ENCODE data around the gene KRT16. TPM values are rescaled to one million over a fixed set of nuclear protein-coding genes. Genes with fewer than 3 reads are reported as not detected.

KRT16 gene
- total RNA-seq, 1 experiment from 2014 or later: not detected

- H2BK5ac ChIP-seq (ENCODE audit: insufficient read length, low read length): no peak overlapping the region
- no peak overlapping the region for H3T11ph ChIP-seq (ENCODE audit: low read length)
- H3K4me3 Mint-ChIP-seq: no peak overlapping the region
- H4K20me1 ChIP-seq (ENCODE audit: control insufficient read depth, insufficient read depth, insufficient read length): no peaks in the 10 kb centered on the region
- H3K27me3 ChIP-seq (ENCODE audit: insufficient read depth, low read length): no peaks in the 10 kb centered on the region
- no peak overlapping the region for H4K8ac ChIP-seq (replicated peaks; ENCODE audit: insufficient read length, low read depth, low read length)
- no peaks in the 10 kb centered on the region; the same call in 1 of the 2 replicates for H3K79me2 ChIP-seq (ENCODE audit: insufficient read depth, low read length)
- no peak overlapping the region for H3K18ac ChIP-seq (ENCODE audit: insufficient read length, low read depth, low read length)
- H2AFZ ChIP-seq (ENCODE audit: low read length): no peak overlapping the region
- H2BK20ac ChIP-seq (ENCODE audit: low read depth, low read length, poor library complexity, severe bottlenecking): no peak overlapping the region
- H3K4me1 ChIP-seq (ENCODE audit: insufficient read depth, low read length): no peaks in the 10 kb centered on the region
- no peaks in the 10 kb centered on the region for H3K9me3 Mint-ChIP-seq
- no peak overlapping the region for H3K9ac ChIP-seq (ENCODE audit: extremely low read depth, insufficient read length, low read length)
- no peak overlapping the region for H2BK12ac ChIP-seq (ENCODE audit: insufficient read length, low read depth, low read length)
- no peak for DNase-seq
- H2BK120ac ChIP-seq (ENCODE audit: low read depth, low read length, poor library complexity, severe bottlenecking): no peak overlapping the region
- no peak overlapping the region for H4K5ac ChIP-seq (ENCODE audit: insufficient read length, low read depth, low read length)
- H3K4ac ChIP-seq (ENCODE audit: low read depth, low read length): no peak overlapping the region
- H4K91ac ChIP-seq (ENCODE audit: insufficient read length, low read depth, low read length): no peak overlapping the region
- H3K27me3 Mint-ChIP-seq (ENCODE audit: low read depth): peaks cover 6% of the 10 kb centered on the region
- no peaks in the 10 kb centered on the region for H3K36me3 Mint-ChIP-seq (ENCODE audit: insufficient read depth in 1 of 3, low read depth in 3 of 3)
- H3K27ac Mint-ChIP-seq: no peak overlapping the region
- H3K56ac ChIP-seq (ENCODE audit: insufficient read length, low read depth, low read length): no peak overlapping the region
- no peaks in the 10 kb centered on the region for H3K23me2 ChIP-seq (ENCODE audit: insufficient read length, low read depth, low read length, poor library complexity, severe bottlenecking)
- no peak overlapping the region for H2AK5ac ChIP-seq (ENCODE audit: insufficient read length, low read length)
- H3K79me1 ChIP-seq (ENCODE audit: insufficient read depth, low read depth, low read length, poor library complexity, severe bottlenecking): no peaks in the 10 kb centered on the region
- peaks cover 12 to 21% of the 10 kb centered on the region in 2 experiments for H3K4me1 Mint-ChIP-seq
- no peak overlapping the region for H2BK15ac ChIP-seq (ENCODE audit: low read depth, low read length)
- no peaks in the 10 kb centered on the region for H3K9me3 ChIP-seq (ENCODE audit: control insufficient read depth, low read depth, low read length)
- TF ChIP-seq, protein P1, sequence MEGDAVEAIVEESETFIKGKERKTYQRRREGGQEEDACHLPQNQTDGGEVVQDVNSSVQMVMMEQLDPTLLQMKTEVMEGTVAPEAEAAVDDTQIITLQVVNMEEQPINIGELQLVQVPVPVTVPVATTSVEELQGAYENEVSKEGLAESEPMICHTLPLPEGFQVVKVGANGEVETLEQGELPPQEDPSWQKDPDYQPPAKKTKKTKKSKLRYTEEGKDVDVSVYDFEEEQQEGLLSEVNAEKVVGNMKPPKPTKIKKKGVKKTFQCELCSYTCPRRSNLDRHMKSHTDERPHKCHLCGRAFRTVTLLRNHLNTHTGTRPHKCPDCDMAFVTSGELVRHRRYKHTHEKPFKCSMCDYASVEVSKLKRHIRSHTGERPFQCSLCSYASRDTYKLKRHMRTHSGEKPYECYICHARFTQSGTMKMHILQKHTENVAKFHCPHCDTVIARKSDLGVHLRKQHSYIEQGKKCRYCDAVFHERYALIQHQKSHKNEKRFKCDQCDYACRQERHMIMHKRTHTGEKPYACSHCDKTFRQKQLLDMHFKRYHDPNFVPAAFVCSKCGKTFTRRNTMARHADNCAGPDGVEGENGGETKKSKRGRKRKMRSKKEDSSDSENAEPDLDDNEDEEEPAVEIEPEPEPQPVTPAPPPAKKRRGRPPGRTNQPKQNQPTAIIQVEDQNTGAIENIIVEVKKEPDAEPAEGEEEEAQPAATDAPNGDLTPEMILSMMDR (conservative IDR thresholded peaks at IDR 0.05): no peak
- no peak overlapping the region for H3K23ac ChIP-seq (ENCODE audit: insufficient read length, low read depth, low read length)
- no peak overlapping the region for H3K27ac ChIP-seq (ENCODE audit: insufficient read length, low read depth, low read length)
- no CpG with 5 or more reads among the region's 8 CpGs for WGBS (ENCODE audit: extremely low coverage, insufficient read length, low lambda C conversion rate)
- H3K4me2 ChIP-seq (ENCODE audit: insufficient read depth, insufficient read length, low read length): no peak overlapping the region
- H3K14ac ChIP-seq (ENCODE audit: insufficient read depth, low read length): no peak overlapping the region
These were observed 24.3 kb downstream of the KRT16 start for GRCh38 chr17:41588126-41588810.
